Dermis microvascular lymphatic vessel endothelial cell (primary cell): Measurements from ENCODE around the gene SATB1. TPM values are rescaled to one million over a fixed set of nuclear protein-coding genes. Genes with fewer than 3 reads are reported as not detected.
A peak's percentile ranks its signal among the peaks of the same experiment; 100 is the strongest.

ENCODE experiments used
- DNase-seq, 2 donors: peaks; one replicate each; pipeline versions ENCODE4 v3.0.0 to v3.0.0-alpha.2; 2010; ENCODE audit warnings: low read depth in 2 of 2
- total RNA-seq: library from RNA; depleted of rRNA; stranded (reverse); fragments of >200 nt; gene quantifications from 2 replicates; pipeline ENCODE4 v1.2.1, GENCODE V29; 2014

Gene SATB1
- total RNA-seq, 1 donor from 2014 or later, result 3.3 TPM

- DNase-seq, result no peak
Observed at GRCh38 chr3:18401300-18401961, 23.7 kb downstream of the SATB1 start.

GRCh38 chr3:18398448-18398847, 26.7 kb downstream of the SATB1 start:
- DNase-seq, result no peak

GRCh38 chr3:18396428-18396827, 28.7 kb downstream of the SATB1 start:
- DNase-seq, result no peak

- DNase-seq, result no peak
Observed at GRCh38 chr3:18394384-18394995, 30.6 kb downstream of the SATB1 start.

GRCh38 chr3:18393906-18394305, 31.2 kb downstream of the SATB1 start:
- peak in 1 of 2 donors; percentile 59 for DNase-seq

GRCh38 chr3:18390024-18390660, 35.0 kb downstream of the SATB1 start:
- no peak for DNase-seq

GRCh38 chr3:18389108-18389733, 35.9 kb downstream of the SATB1 start:
- DNase-seq, result peak in 1 of 2 donors; percentile 13

- DNase-seq, result no peak
Observed at GRCh38 chr3:18386274-18386890, 38.8 kb downstream of the SATB1 start.

- no peak for DNase-seq
Observed at GRCh38 chr3:18385706-18386105, 39.4 kb downstream of the SATB1 start.

- DNase-seq, result no peak
Observed at GRCh38 chr3:18382760-18383369, 42.3 kb downstream of the SATB1 start.

- DNase-seq, result no peak
Observed at GRCh38 chr3:18379647-18380046, 45.5 kb downstream of the SATB1 start.

- no peak for DNase-seq
Observed at GRCh38 chr3:18378218-18378617, 46.9 kb downstream of the SATB1 start.

GRCh38 chr3:18376682-18377081, 48.5 kb downstream of the SATB1 start:
- DNase-seq, result no peak

- no peak for DNase-seq
Observed at GRCh38 chr3:18372786-18373405, 52.2 kb downstream of the SATB1 start.

- no peak for DNase-seq
Observed at GRCh38 chr3:18370672-18371071, 54.5 kb downstream of the SATB1 start.

GRCh38 chr3:18369551-18370185, 55.5 kb downstream of the SATB1 start:
- no peak for DNase-seq

- no peak for DNase-seq
Observed at GRCh38 chr3:18366258-18366657, 58.9 kb downstream of the SATB1 start.

GRCh38 chr3:18363338-18363737, 61.8 kb downstream of the SATB1 start:
- DNase-seq, result no peak

- no peak for DNase-seq
Observed at GRCh38 chr3:18357747-18358146, 67.4 kb downstream of the SATB1 start.

GRCh38 chr3:18355832-18356231, 69.3 kb downstream of the SATB1 start:
- no peak for DNase-seq

- DNase-seq, result no peak
Observed at GRCh38 chr3:18354701-18355100, 70.4 kb downstream of the SATB1 start.
